Measurements from ENCODE around the gene USP31. TPM values are rescaled to one million over a fixed set of nuclear protein-coding genes. Genes with fewer than 3 reads are reported as not detected.

The USP31 gene
- total RNA-seq, 4 donors from 2014 or later: 6.0 to 8.3 (median 7.1) TPM

GRCh38 chr16:23082161-23082788 lies 67.0 kb downstream of the USP31 start:
- intact Hi-C loops (cut with DNase I; ENCODE audit: low total_unique reads): no loop called here
- in situ Hi-C loops (cut with MboI; ENCODE audit: low pct_ligation_motif_present in 1 of 4, low pct_unique_long_range_greater_than_20kb in 1 of 4, low sequenced_read_pairs in 3 of 4): no loop called here

GRCh38 chr16:23081675-23082119 lies 67.6 kb downstream of the USP31 start:
- in situ Hi-C loops (cut with MboI; ENCODE audit: low pct_ligation_motif_present in 1 of 4, low pct_unique_long_range_greater_than_20kb in 1 of 4, low sequenced_read_pairs in 3 of 4): no loop called here
- no peak for DNase-seq

More at GRCh38 chr16:23082161-23082788, 67.0 kb downstream of the USP31 start:
- no peak for DNase-seq
- no peak overlapping the region for H3K27ac ChIP-seq
- H3K4me1 ChIP-seq: peaks cover 0 to 13% (median 7%) of the 10 kb centered on the region in 4 donors
- H3K27me3 ChIP-seq: no peaks in the 10 kb centered on the region
- no peak overlapping the region for H3K4me3 ChIP-seq
- H3K36me3 ChIP-seq: peaks cover 0 to 7% (median 0%) of the 10 kb centered on the region in 4 donors
- H3K9me3 ChIP-seq: no peaks in the 10 kb centered on the region
- 94 to 96% methylated on average over 4 to 9 of the region's 9 CpGs for WGBS, 2 donors (ENCODE audit: low coverage in 1 of 2)
- TF ChIP-seq POLR2AphosphoS5 (IDR thresholded peaks at IDR 0.05) (no peak), CTCF (IDR thresholded peaks at IDR 0.05) (no peak), POLR2A (IDR thresholded peaks at IDR 0.05) (no peak), EP300 (IDR thresholded peaks at IDR 0.05; ENCODE audit: low read depth) (no peak)

GRCh38 chr16:23080747-23081146 lies 68.5 kb downstream of the USP31 start:
- no peak overlapping the region for H3K27ac ChIP-seq
- DNase-seq: no peak
- WGBS, 2 donors (ENCODE audit: low coverage in 1 of 2): 63 to 91% methylated on average over 3 of the region's 3 CpGs
- in situ Hi-C loops (cut with MboI; ENCODE audit: low pct_ligation_motif_present in 1 of 4, low pct_unique_long_range_greater_than_20kb in 1 of 4, low sequenced_read_pairs in 3 of 4) (no loop called here), intact Hi-C loops (cut with DNase I; ENCODE audit: low total_unique reads) (no loop called here)
- TF ChIP-seq CTCF (IDR thresholded peaks at IDR 0.05) (no peak), POLR2AphosphoS5 (IDR thresholded peaks at IDR 0.05) (no peak), EP300 (IDR thresholded peaks at IDR 0.05; ENCODE audit: low read depth) (no peak), POLR2A (IDR thresholded peaks at IDR 0.05) (no peak)
- H3K36me3 ChIP-seq: peaks cover 0 to 7% (median 0%) of the 10 kb centered on the region in 4 donors
- no peak overlapping the region for H3K4me3 ChIP-seq
- no peaks in the 10 kb centered on the region for H3K27me3 ChIP-seq
- H3K4me1 ChIP-seq: peaks cover 0 to 13% (median 7%) of the 10 kb centered on the region in 4 donors
- H3K9me3 ChIP-seq: no peaks in the 10 kb centered on the region

More at GRCh38 chr16:23081675-23082119, 67.6 kb downstream of the USP31 start:
- Histone ChIP-seq H3K4me3 (no peak overlapping the region), H3K9me3 (no peaks in the 10 kb centered on the region), H3K4me1 (peaks cover 0 to 13% (median 7%) of the 10 kb centered on the region in 4 donors), H3K27ac (no peak overlapping the region), H3K36me3 (peaks cover 0 to 7% (median 0%) of the 10 kb centered on the region in 4 donors), H3K27me3 (no peaks in the 10 kb centered on the region)
- WGBS, 2 donors (ENCODE audit: low coverage in 1 of 2): 88 to 100% methylated on average over 1 to 6 of the region's 6 CpGs
- TF ChIP-seq CTCF (IDR thresholded peaks at IDR 0.05): no peak
- TF ChIP-seq EP300 (IDR thresholded peaks at IDR 0.05; ENCODE audit: low read depth): no peak
- no peak for TF ChIP-seq POLR2A (IDR thresholded peaks at IDR 0.05)
- TF ChIP-seq POLR2AphosphoS5 (IDR thresholded peaks at IDR 0.05): no peak
- intact Hi-C loops (cut with DNase I; ENCODE audit: low total_unique reads): no loop called here

- Histone ChIP-seq H3K4me3 (no peak overlapping the region), H3K27me3 (no peaks in the 10 kb centered on the region), H3K4me1 (peaks cover 0 to 13% (median 7%) of the 10 kb centered on the region in 4 donors), H3K9me3 (no peaks in the 10 kb centered on the region), H3K36me3 (peaks cover 0 to 7% (median 0%) of the 10 kb centered on the region in 4 donors), H3K27ac (no peak overlapping the region)
- intact Hi-C loops (cut with DNase I; ENCODE audit: low total_unique reads): no loop called here
- in situ Hi-C loops (cut with MboI; ENCODE audit: low pct_ligation_motif_present in 1 of 4, low pct_unique_long_range_greater_than_20kb in 1 of 4, low sequenced_read_pairs in 3 of 4): no loop called here
- 100% methylated on average over 1 of the region's 1 CpG; no CpG with 5 or more reads in 1 of the 2 donors for WGBS, 2 donors (ENCODE audit: low coverage in 1 of 2)
- no peak for DNase-seq
- TF ChIP-seq POLR2AphosphoS5 (IDR thresholded peaks at IDR 0.05) (no peak), POLR2A (IDR thresholded peaks at IDR 0.05) (no peak), CTCF (IDR thresholded peaks at IDR 0.05) (no peak), EP300 (IDR thresholded peaks at IDR 0.05; ENCODE audit: low read depth) (no peak)
Measured at GRCh38 chr16:23080329-23080728, 68.9 kb downstream of the USP31 start.
